Trophoblast cell (in vitro differentiated cells and primary cell): ENCODE results near the gene FAM117A.
A peak's percentile ranks its signal among the peaks of the same experiment; 100 is the strongest.

ENCODE experiments used
- DNase-seq, 2 donors: peaks; one replicate each; pipeline ENCODE4 v3.0.0-alpha.2; 2016
- H2AFZ ChIP-seq: 2 replicates; pipeline ENCODE4 v1.6.1; 2013; ENCODE audit warnings: low read length, moderate library complexity, mild to moderate bottlenecking; ENCODE audit not compliant: insufficient read depth, poor library complexity
- H2AK5ac ChIP-seq: 2 replicates; pipeline ENCODE4 v1.6.1; 2013; ENCODE audit warnings: mild to moderate bottlenecking, low read length
- H2BK120ac ChIP-seq: 2 replicates; pipeline ENCODE4 v1.6.1; 2013; ENCODE audit warnings: low read length, mild to moderate bottlenecking, moderate library complexity; ENCODE audit not compliant: insufficient read depth, poor library complexity
- H2BK12ac ChIP-seq: 2 replicates; pipeline ENCODE4 v1.6.1; 2013; ENCODE audit warnings: mild to moderate bottlenecking, low read length, moderate library complexity
- H2BK5ac ChIP-seq: 2 replicates; pipeline ENCODE4 v1.6.1; 2013; ENCODE audit warnings: low read length, low read depth, moderate library complexity, mild to moderate bottlenecking; ENCODE audit not compliant: poor library complexity
- H3K14ac ChIP-seq: 2 replicates; pipeline ENCODE4 v1.6.1; 2013; ENCODE audit warnings: mild to moderate bottlenecking, low read length
- H3K18ac ChIP-seq: 2 replicates; pipeline ENCODE4 v1.6.1; 2013; ENCODE audit warnings: mild to moderate bottlenecking, low read length
- H3K23ac ChIP-seq: 2 replicates; pipeline ENCODE4 v1.6.1; 2013; ENCODE audit warnings: low read length
- H3K27ac ChIP-seq: 2 replicates; pipeline ENCODE4 v1.5.1; 2013; ENCODE audit warnings: low read depth, mild to moderate bottlenecking, inconsistent platforms, low read length, moderate library complexity
- H3K27me3 ChIP-seq: 2 replicates; pipeline ENCODE4 v1.6.1; 2013; ENCODE audit warnings: inconsistent platforms, mild to moderate bottlenecking, low read length, moderate library complexity; ENCODE audit not compliant: insufficient read depth
- H3K36me3 ChIP-seq, 2 experiments: 1 replicate in 1 of 2; 2 replicates in 1 of 2; pipeline ENCODE4 v1.6.1; 2013; ENCODE audit warnings: low read length in 2 of 2, mild to moderate bottlenecking in 2 of 2, moderate library complexity in 1 of 2; ENCODE audit not compliant: insufficient read depth in 2 of 2, control insufficient read depth in 1 of 2
- H3K4ac ChIP-seq: 2 replicates; pipeline ENCODE4 v1.6.1; 2013; ENCODE audit warnings: low read depth, mild to moderate bottlenecking, low read length, moderate library complexity
- H3K4me1 ChIP-seq, 2 experiments: 1 replicate in 1 of 2; 2 replicates in 1 of 2; pipeline ENCODE4 v1.6.1; 2013; ENCODE audit warnings: low read length in 2 of 2, mild to moderate bottlenecking in 2 of 2, moderate library complexity in 1 of 2; ENCODE audit not compliant: insufficient read depth in 2 of 2, control insufficient read depth in 1 of 2
- H3K4me2 ChIP-seq: 2 replicates; pipeline ENCODE4 v1.6.1; 2013; ENCODE audit warnings: inconsistent platforms, mild to moderate bottlenecking, low read length, moderate library complexity
- H3K4me3 ChIP-seq: 2 replicates; pipeline ENCODE4 v1.5.1; 2013; ENCODE audit warnings: mild to moderate bottlenecking, low read depth, low read length, inconsistent platforms
- H3K79me1 ChIP-seq: one replicate; pipeline ENCODE4 v1.6.1; 2013; ENCODE audit warnings: low read length
- H3K79me2 ChIP-seq: 2 replicates; pipeline ENCODE4 v1.6.1; 2013; ENCODE audit warnings: low read length, mild to moderate bottlenecking; ENCODE audit not compliant: control insufficient read depth, insufficient read depth, poor library complexity
- H3K9ac ChIP-seq: 2 replicates; pipeline ENCODE4 v1.6.1; 2013; ENCODE audit warnings: mild to moderate bottlenecking, low read length
- H3K9me3 ChIP-seq: 2 replicates; pipeline ENCODE4 v1.6.1; 2013; ENCODE audit warnings: low read depth, mild to moderate bottlenecking, control low read depth, inconsistent platforms, low read length; ENCODE audit not compliant: insufficient read depth
- H4K12ac ChIP-seq: 2 replicates; pipeline ENCODE4 v1.6.1; 2013; ENCODE audit warnings: low read depth, mild to moderate bottlenecking, low read length, moderate library complexity
- H4K8ac ChIP-seq: 2 replicates; pipeline ENCODE4 v1.6.1; 2013; ENCODE audit warnings: low read depth, mild to moderate bottlenecking, low read length, moderate library complexity
- H4K91ac ChIP-seq: one replicate; pipeline ENCODE4 v1.6.1; 2013; ENCODE audit warnings: low read depth, mild to moderate bottlenecking, low read length, moderate library complexity
- WGBS: extraction: QIAGEN DNeasy Blood & Tissue Kit; methylation state at CpG from one replicate; pipeline ENCODE4 v1.1.7; 2013; ENCODE audit warnings: missing lambda C conversion rate; ENCODE audit not compliant: insufficient read length, insufficient coverage; ENCODE audit errors: extremely low coverage; 5-methylcytosine and 5-hydroxymethylcytosine counted together

The FAM117A gene

GRCh38 chr17:49775546-49776260, 11.8 kb upstream of the FAM117A start:
- no CpG with 5 or more reads among the region's 8 CpGs for WGBS
- Histone ChIP-seq H3K4me2 (no peak overlapping the region), H4K91ac (no peak overlapping the region), H3K27me3 (no peaks in the 10 kb centered on the region), H2BK12ac (peak overlapping the region; percentile 61), H3K23ac (no peak overlapping the region), H3K9me3 (no peaks in the 10 kb centered on the region), H2AK5ac (peak overlapping the region; percentile 75), H3K79me1 (peaks cover 2% of the 10 kb centered on the region), H2AFZ (peak overlapping the region; percentile 14), H2BK120ac (no peak overlapping the region), H3K36me3 (no peaks in the 10 kb centered on the region), H4K8ac (peak overlapping the region; percentile 35), H3K18ac (no peak overlapping the region), H3K79me2 (no peaks in the 10 kb centered on the region), H4K12ac (no peak overlapping the region), H3K4me1 (peaks cover 9 to 11% of the 10 kb centered on the region in 2 experiments), H3K9ac (no peak overlapping the region), H3K14ac (peak overlapping the region; percentile 29), H3K4ac (peak overlapping the region; percentile 4), H3K4me3 (no peak overlapping the region), H3K27ac (peak overlapping the region; percentile 5), H2BK5ac (no peak overlapping the region)
- DNase-seq: no peak

GRCh38 chr17:49766918-49767530, 3.1 kb upstream of the FAM117A start:
- no peak overlapping the region for H2BK120ac ChIP-seq
- H4K12ac ChIP-seq: no peak overlapping the region
- H3K23ac ChIP-seq: no peak overlapping the region
- H3K4me3 ChIP-seq: no peak overlapping the region
- H2AFZ ChIP-seq: no peak overlapping the region
- no peak overlapping the region for H2AK5ac ChIP-seq
- H3K27me3 ChIP-seq: no peaks in the 10 kb centered on the region
- H3K36me3 ChIP-seq: no peaks in the 10 kb centered on the region
- peaks cover 4% of the 10 kb centered on the region for H3K79me1 ChIP-seq
- no peaks in the 10 kb centered on the region for H3K9me3 ChIP-seq
- H3K79me2 ChIP-seq: no peaks in the 10 kb centered on the region
- no peak overlapping the region for H4K91ac ChIP-seq
- H3K27ac ChIP-seq: no peak overlapping the region
- no peak overlapping the region for H2BK5ac ChIP-seq
- no peak overlapping the region for H3K4ac ChIP-seq
- H3K9ac ChIP-seq: no peak overlapping the region
- peaks cover 0 to 6% of the 10 kb centered on the region in 2 experiments for H3K4me1 ChIP-seq
- no peak overlapping the region for H3K14ac ChIP-seq
- no peak overlapping the region for H4K8ac ChIP-seq
- no peak overlapping the region for H3K18ac ChIP-seq
- no peak overlapping the region for H2BK12ac ChIP-seq
- WGBS: no CpG with 5 or more reads among the region's 3 CpGs
- DNase-seq: no peak
- no peak overlapping the region for H3K4me2 ChIP-seq

- no peak overlapping the region for H3K18ac ChIP-seq
- H4K8ac ChIP-seq: no peak overlapping the region
- peak overlapping the region; percentile 48 for H3K4me2 ChIP-seq
- H2BK12ac ChIP-seq: no peak overlapping the region
- H3K9ac ChIP-seq: no peak overlapping the region
- H3K14ac ChIP-seq: no peak overlapping the region
- H3K79me1 ChIP-seq: peaks cover 4% of the 10 kb centered on the region
- WGBS: no CpG with 5 or more reads among the region's 8 CpGs
- no peaks in the 10 kb centered on the region for H3K79me2 ChIP-seq
- H3K36me3 ChIP-seq: no peaks in the 10 kb centered on the region
- H3K9me3 ChIP-seq: no peaks in the 10 kb centered on the region
- no peak overlapping the region for H2AK5ac ChIP-seq
- peaks cover 0 to 6% of the 10 kb centered on the region in 2 experiments for H3K4me1 ChIP-seq
- H3K4ac ChIP-seq: no peak overlapping the region
- no peak overlapping the region for H3K23ac ChIP-seq
- no peak overlapping the region for H2AFZ ChIP-seq
- peak in 1 of 2 donors; percentile 9 for DNase-seq
- H4K12ac ChIP-seq: no peak overlapping the region
- no peak overlapping the region for H2BK5ac ChIP-seq
- no peaks in the 10 kb centered on the region for H3K27me3 ChIP-seq
- H4K91ac ChIP-seq: no peak overlapping the region
- H2BK120ac ChIP-seq: no peak overlapping the region
- H3K4me3 ChIP-seq: no peak overlapping the region
- no peak overlapping the region for H3K27ac ChIP-seq
Observed at GRCh38 chr17:49764559-49765180, 739 bp upstream of the FAM117A start.

GRCh38 chr17:49762151-49762941, 1.6 kb downstream of the FAM117A start:
- Histone ChIP-seq H4K8ac (no peak overlapping the region), H2AFZ (no peak overlapping the region), H3K27me3 (no peaks in the 10 kb centered on the region), H3K14ac (no peak overlapping the region), H3K9ac (no peak overlapping the region), H3K9me3 (no peaks in the 10 kb centered on the region), H3K79me1 (peaks cover 4% of the 10 kb centered on the region), H2BK12ac (no peak overlapping the region), H3K23ac (no peak overlapping the region), H3K18ac (no peak overlapping the region), H3K4me3 (no peak overlapping the region), H3K4me1 (peaks cover 0 to 6% of the 10 kb centered on the region in 2 experiments), H3K79me2 (no peaks in the 10 kb centered on the region), H4K12ac (no peak overlapping the region), H3K36me3 (no peaks in the 10 kb centered on the region), H2AK5ac (no peak overlapping the region), H2BK5ac (no peak overlapping the region), H3K4ac (no peak overlapping the region), H3K27ac (no peak overlapping the region), H3K4me2 (peak overlapping the region; percentile 91), H2BK120ac (no peak overlapping the region), H4K91ac (no peak overlapping the region)
- DNase-seq: peak; percentile 52 to 78
- WGBS: no CpG with 5 or more reads among the region's 6 CpGs
